WERI-Rb-1 (cell line): ENCODE measurements around the gene TASP1.

Experiments
- DNase-seq: peaks from one replicate; pipeline ENCODE4 v3.0.0-alpha.2; 2020
- H3K27ac ChIP-seq: fragments of 250-450 bp; sonication (Bioruptor Pico); 2 replicates; pipeline ENCODE4 v1.5.1; 2020; ENCODE audit warnings: mild to moderate bottlenecking, moderate library complexity
- H3K27me3 ChIP-seq: fragments of 250-450 bp; sonication (Bioruptor Pico); 2 replicates; pipeline ENCODE4 v1.5.1; 2021; ENCODE audit warnings: mild to moderate bottlenecking, low read depth, moderate library complexity; ENCODE audit not compliant: insufficient read depth, severe bottlenecking
- H3K36me3 ChIP-seq: fragments of 250-450 bp; sonication (Bioruptor Pico); 2 replicates; pipeline ENCODE4 v1.5.1; 2020; ENCODE audit warnings: mild to moderate bottlenecking, moderate library complexity
- H3K4me3 ChIP-seq: 2 replicates; pipeline ENCODE4 v1.5.1; 2011; ENCODE audit warnings: low read depth, mild to moderate bottlenecking, control low read depth, low read length
- H3K9me3 ChIP-seq: fragments of 250-450 bp; sonication (Bioruptor Pico); 2 replicates; pipeline ENCODE4 v1.5.1; 2021; ENCODE audit warnings: mild to moderate bottlenecking, moderate library complexity; ENCODE audit not compliant: severe bottlenecking
- CTCF ChIP-seq: IDR thresholded peaks from 2 replicates; pipeline ENCODE4 v1.5.1; 2011; ENCODE audit warnings: low read depth, mild to moderate bottlenecking, control low read depth, inconsistent platforms, low read length

Gene TASP1

GRCh38 chr20:13420625-13421024 is 218.1 kb downstream of the TASP1 start:
- DNase-seq: no peak
- no peak overlapping the region for H3K27ac ChIP-seq
- H3K9me3 ChIP-seq: no peaks in the 10 kb centered on the region
- H3K4me3 ChIP-seq: no peak overlapping the region
- H3K27me3 ChIP-seq: no peaks in the 10 kb centered on the region
- no peak for TF ChIP-seq CTCF
- H3K36me3 ChIP-seq: no peaks in the 10 kb centered on the region

GRCh38 chr20:13419477-13419876 is 219.3 kb downstream of the TASP1 start:
- no peaks in the 10 kb centered on the region for H3K27me3 ChIP-seq
- no peak overlapping the region for H3K27ac ChIP-seq
- no peak for DNase-seq
- H3K4me3 ChIP-seq: no peak overlapping the region
- no peaks in the 10 kb centered on the region for H3K9me3 ChIP-seq
- TF ChIP-seq CTCF: no peak
- H3K36me3 ChIP-seq: no peaks in the 10 kb centered on the region

GRCh38 chr20:13418263-13419229 is 220.2 kb downstream of the TASP1 start:
- no peak for TF ChIP-seq CTCF
- no peaks in the 10 kb centered on the region for H3K9me3 ChIP-seq
- no peaks in the 10 kb centered on the region for H3K36me3 ChIP-seq
- H3K4me3 ChIP-seq: no peak overlapping the region
- no peaks in the 10 kb centered on the region for H3K27me3 ChIP-seq
- no peak for DNase-seq
- no peak overlapping the region for H3K27ac ChIP-seq

GRCh38 chr20:13416531-13416930 is 222.2 kb downstream of the TASP1 start:
- TF ChIP-seq CTCF: no peak

GRCh38 chr20:13412806-13413445 is 225.8 kb downstream of the TASP1 start:
- no peak for TF ChIP-seq CTCF
- H3K36me3 ChIP-seq: no peaks in the 10 kb centered on the region
- H3K27me3 ChIP-seq: no peaks in the 10 kb centered on the region
- H3K4me3 ChIP-seq: no peak overlapping the region
- no peak for DNase-seq
- no peak overlapping the region for H3K27ac ChIP-seq
- no peaks in the 10 kb centered on the region for H3K9me3 ChIP-seq

More at GRCh38 chr20:13416531-13416930, 222.2 kb downstream of the TASP1 start:
- Histone ChIP-seq H3K9me3 (no peaks in the 10 kb centered on the region), H3K4me3 (no peak overlapping the region), H3K27ac (no peak overlapping the region), H3K36me3 (no peaks in the 10 kb centered on the region), H3K27me3 (no peaks in the 10 kb centered on the region)
- no peak for DNase-seq
